K562 (cell line): ENCODE data around the gene SCAMP3. TPM values are rescaled to one million over a fixed set of nuclear protein-coding genes. Genes with fewer than 3 reads are reported as not detected.

Source experiments
- CCAR2 ChIP-seq: fragments of 200-400 bp; formaldehyde crosslinking; IDR thresholded peaks from 2 replicates; pipeline ENCODE4 v1.6.1; 2017; ENCODE audit warnings: mild to moderate bottlenecking, low read depth, low read length
- ETV6 ChIP-seq, 3 experiments: fragments of 150-350 bp in 1 of 3; sonication (generic) in 1 of 3; formaldehyde crosslinking in 1 of 3; IDR thresholded peaks; 2 replicates each; pipeline versions ENCODE4 v1.6.1 to v1.8.0; 2014 to 2022; ENCODE audit warnings: borderline replicate concordance in 2 of 3, low read depth in 2 of 3, antibody characterized with exemption in 1 of 3, low read length in 1 of 3, mild to moderate bottlenecking in 1 of 3, missing genetic modification reagents in 1 of 3
- GATAD2B ChIP-seq: fragments of 450-650 bp; IDR thresholded peaks from 2 replicates; pipeline ENCODE4 v1.6.1; 2017; ENCODE audit warnings: mild to moderate bottlenecking, borderline replicate concordance
- JUND ChIP-seq, 2 experiments: IDR thresholded peaks; 2 replicates in 1 of 2; 3 replicates in 1 of 2; pipeline ENCODE4 v1.6.1; 2011; ENCODE audit warnings: borderline replicate concordance in 2 of 2, low read depth in 2 of 2, low read length in 2 of 2, improper control_type of control experiment in 1 of 2, missing biosample characterization in 1 of 2, missing genetic modification characterization in 1 of 2, missing genetic modification reagents in 1 of 2
- KDM5B ChIP-seq: fragments of 200-600 bp; sonication (generic); IDR thresholded peaks from 2 replicates; pipeline ENCODE4 v1.6.1; 2012; ENCODE audit warnings: low read depth, mild to moderate bottlenecking, moderate library complexity, low read length, control low read depth, inconsistent platforms; ENCODE audit not compliant: insufficient replicate concordance
- KHSRP ChIP-seq: fragments of 450-650 bp; IDR thresholded peaks from 2 replicates; pipeline ENCODE4 v1.6.1; 2017
- MCM7 ChIP-seq, 2 experiments: fragments of 450-650 bp; IDR thresholded peaks; 2 replicates each; pipeline ENCODE4 v1.6.1; 2016 to 2018
- MTA3 ChIP-seq: fragments of 450-650 bp; formaldehyde crosslinking; IDR thresholded peaks from 2 replicates; pipeline ENCODE4 v1.6.1; 2017; ENCODE audit warnings: mild to moderate bottlenecking, borderline replicate concordance
- MXI1 ChIP-seq: IDR thresholded peaks from 2 replicates; pipeline ENCODE4 v1.6.1; 2011; ENCODE audit warnings: low read depth, mild to moderate bottlenecking, improper control_type of control experiment, low read length
- NCOA6 ChIP-seq: fragments of 450-650 bp; IDR thresholded peaks from 2 replicates; pipeline ENCODE4 v1.6.1; 2017; ENCODE audit warnings: mild to moderate bottlenecking
- NFXL1 ChIP-seq: fragments of 450-650 bp; formaldehyde crosslinking; IDR thresholded peaks from 2 replicates; pipeline ENCODE4 v1.4.0; 2021; ENCODE audit warnings: mild to moderate bottlenecking
- PHB ChIP-seq: fragments of 250-450 bp; sonication (Bioruptor Pico); IDR thresholded peaks from 2 replicates; pipeline ENCODE4 v1.5.0; 2021
- RBFOX2 ChIP-seq: fragments of 200-400 bp; formaldehyde crosslinking; IDR thresholded peaks from 2 replicates; pipeline ENCODE4 v1.6.1; 2017; ENCODE audit warnings: low read depth, mild to moderate bottlenecking, low read length, moderate library complexity
- RNF2 ChIP-seq: sonication (generic); IDR thresholded peaks from 2 replicates; pipeline ENCODE4 v1.6.1; 2016
- TCF7 ChIP-seq: sonication (generic); IDR thresholded peaks from 2 replicates; pipeline ENCODE4 v1.6.1; 2016; ENCODE audit warnings: antibody characterized with exemption, borderline replicate concordance
- TOE1 ChIP-seq, 2 experiments: fragments of 450-650 bp in 1 of 2; sonication (generic) in 1 of 2; formaldehyde crosslinking in 1 of 2; IDR thresholded peaks; 2 replicates each; pipeline versions ENCODE4 v1.7.1 to v1.8.0; 2016 to 2022; ENCODE audit warnings: borderline replicate concordance in 2 of 2, mild to moderate bottlenecking in 2 of 2, antibody characterized with exemption in 1 of 2, inconsistent platforms in 1 of 2, low read depth in 1 of 2, missing genetic modification reagents in 1 of 2, moderate library complexity in 1 of 2
- ZNF232 ChIP-seq: sonication (generic); formaldehyde crosslinking; IDR thresholded peaks from 2 replicates; pipeline ENCODE4 v1.8.0; 2022; ENCODE audit warnings: mild to moderate bottlenecking, missing genetic modification reagents
- ZNF311 ChIP-seq: fragments of 250-450 bp; sonication (Bioruptor Pico); IDR thresholded peaks from 2 replicates; pipeline ENCODE4 v1.4.0; 2020; ENCODE audit warnings: mild to moderate bottlenecking, moderate library complexity
- polyA plus RNA-seq, 8 experiments: library from polyadenylated mRNA; depleted of rRNA in 4 of 8; stranded (reverse) in 5 of 8; unstranded in 3 of 8; fragments of >200 nt; fragmentation: Nextera tagmentation in 2 of 8; fragmentation: Illumina TruSeq in 1 of 8; extraction: Ambion mirVana in 2 of 8; extraction: Trizol in 1 of 8; gene quantifications; 2 replicates each; pipeline versions ENCODE4 v1.2.1 to v1.2.3, GENCODE V29; 2011 to 2014; ENCODE audit warnings: inconsistent platforms in 1 of 8, missing spikeins in 1 of 8
- total RNA-seq, 7 experiments: library from RNA; depleted of rRNA in 6 of 7; stranded (reverse); fragments of >200 nt in 6 of 7; fragmentation: Illumina TruSeq in 2 of 7; extraction: Trizol in 2 of 7; gene quantifications; 2 replicates each; pipeline versions ENCODE4 v1.2.1 to v1.2.3, GENCODE V29; 2011 to 2021; ENCODE audit warnings: low replicate concordance in 1 of 7
- TF ChIP-seq, protein P1 (sequence below): IDR thresholded peaks from 2 replicates; pipeline ENCODE4 v1.6.1; 2016; ENCODE audit warnings: missing genetic modification characterization, missing compliant biosample characterization
- TF ChIP-seq, protein P2 (sequence below): fragments of 250-450 bp; sonication (Bioruptor Pico); IDR thresholded peaks from 2 replicates; pipeline ENCODE4 v1.5.1; 2021; ENCODE audit warnings: mild to moderate bottlenecking
- TF ChIP-seq, protein P3 (sequence below): fragments of 250-450 bp; sonication (Bioruptor Pico); IDR thresholded peaks from 2 replicates; pipeline ENCODE4 v1.5.0; 2021
- TF ChIP-seq, protein P4 (sequence below): fragments of 250-450 bp; sonication (Bioruptor Pico); IDR thresholded peaks from 2 replicates; pipeline ENCODE4 v1.6.1; 2021; ENCODE audit warnings: mild to moderate bottlenecking

The SCAMP3 gene
- total and polyA plus RNA-seq, 9 of the 15 experiments (the other 6 are each of a cell fraction or from before 2014, with no cell fraction given), result 14.2 to 131 (median 86.1) TPM

DNA sequence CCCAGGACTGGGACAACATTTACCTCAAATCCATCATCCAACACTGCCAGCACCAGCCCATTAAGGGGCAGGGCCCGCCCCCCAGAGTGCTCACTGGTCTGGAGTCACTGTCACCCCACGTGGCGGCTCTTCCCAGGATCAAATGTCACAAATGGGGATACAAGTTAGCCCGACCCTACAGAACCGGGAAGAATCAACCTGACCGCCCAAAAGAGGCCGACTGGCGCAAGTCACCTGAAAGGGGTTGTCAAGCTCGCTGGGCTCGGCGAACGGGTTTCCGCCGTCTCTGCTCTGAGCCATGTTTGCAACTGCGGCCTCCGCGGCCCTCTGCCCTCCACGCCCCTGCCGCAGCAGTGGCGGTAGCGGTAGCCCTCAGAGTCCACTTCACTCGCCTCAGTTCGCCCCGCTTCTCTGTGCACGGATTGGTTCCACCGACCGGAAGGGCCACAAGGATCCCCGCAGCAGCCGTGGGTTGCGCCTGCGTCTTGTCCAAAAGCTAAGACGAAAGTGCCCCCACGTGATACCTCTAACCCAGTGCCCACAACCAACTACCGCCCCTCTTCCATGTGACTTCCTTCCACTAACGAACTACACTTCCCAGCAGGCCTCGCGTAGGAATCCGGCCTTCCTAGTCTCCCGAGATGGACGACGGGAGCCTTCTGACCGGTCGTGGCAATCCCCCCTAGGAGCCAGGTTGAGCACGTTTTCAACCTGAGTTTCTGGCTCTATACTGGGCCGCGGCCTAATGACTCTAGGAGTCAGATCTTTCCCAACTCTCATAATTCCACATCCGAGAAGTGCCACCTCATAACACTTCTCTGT is at the start of gene SCAMP3 (continued):
- no peak for TF ChIP-seq GATAD2B
- TF ChIP-seq, protein P1, sequence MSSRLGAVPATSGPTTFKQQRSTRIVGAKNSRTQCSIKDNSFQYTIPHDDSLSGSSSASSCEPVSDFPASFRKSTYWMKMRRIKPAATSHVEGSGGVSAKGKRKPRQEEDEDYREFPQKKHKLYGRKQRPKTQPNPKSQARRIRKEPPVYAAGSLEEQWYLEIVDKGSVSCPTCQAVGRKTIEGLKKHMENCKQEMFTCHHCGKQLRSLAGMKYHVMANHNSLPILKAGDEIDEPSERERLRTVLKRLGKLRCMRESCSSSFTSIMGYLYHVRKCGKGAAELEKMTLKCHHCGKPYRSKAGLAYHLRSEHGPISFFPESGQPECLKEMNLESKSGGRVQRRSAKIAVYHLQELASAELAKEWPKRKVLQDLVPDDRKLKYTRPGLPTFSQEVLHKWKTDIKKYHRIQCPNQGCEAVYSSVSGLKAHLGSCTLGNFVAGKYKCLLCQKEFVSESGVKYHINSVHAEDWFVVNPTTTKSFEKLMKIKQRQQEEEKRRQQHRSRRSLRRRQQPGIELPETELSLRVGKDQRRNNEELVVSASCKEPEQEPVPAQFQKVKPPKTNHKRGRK (tag), result no peak
- peak; percentile 37; the same call in 1 of the 2 replicates for TF ChIP-seq JUND (IDR thresholded peaks at IDR 0.05; ENCODE audit: borderline replicate concordance, low read depth, low read length)
- TF ChIP-seq JUND (tag; IDR thresholded peaks at IDR 0.05; ENCODE audit: borderline replicate concordance, low read depth, low read length), result peak; percentile 50; the same call in 1 of the 3 replicates
- peak; percentile 86; the same call in 1 of the 2 replicates for TF ChIP-seq MTA3
- TF ChIP-seq MCM7 (IDR thresholded peaks at IDR 0.05), result no peak
- peak; percentile 76; the same call in 1 of the 2 replicates for TF ChIP-seq PHB (CRISPR knock-in tag)
- TF ChIP-seq, protein P2, sequence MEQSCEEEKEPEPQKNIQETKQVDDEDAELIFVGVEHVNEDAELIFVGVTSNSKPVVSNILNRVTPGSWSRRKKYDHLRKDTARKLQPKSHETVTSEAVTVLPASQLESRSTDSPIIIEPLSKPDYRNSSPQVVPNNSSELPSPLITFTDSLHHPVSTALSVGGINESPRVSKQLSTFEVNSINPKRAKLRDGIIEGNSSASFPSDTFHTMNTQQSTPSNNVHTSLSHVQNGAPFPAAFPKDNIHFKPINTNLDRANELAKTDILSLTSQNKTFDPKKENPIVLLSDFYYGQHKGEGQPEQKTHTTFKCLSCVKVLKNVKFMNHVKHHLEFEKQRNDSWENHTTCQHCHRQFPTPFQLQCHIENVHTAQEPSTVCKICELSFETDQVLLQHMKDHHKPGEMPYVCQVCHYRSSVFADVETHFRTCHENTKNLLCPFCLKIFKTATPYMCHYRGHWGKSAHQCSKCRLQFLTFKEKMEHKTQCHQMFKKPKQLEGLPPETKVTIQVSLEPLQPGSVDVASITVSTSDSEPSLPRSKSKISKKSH (CRISPR knock-in tag), result peak; percentile 81; the same call in 1 of the 2 replicates
- TF ChIP-seq, protein P3, sequence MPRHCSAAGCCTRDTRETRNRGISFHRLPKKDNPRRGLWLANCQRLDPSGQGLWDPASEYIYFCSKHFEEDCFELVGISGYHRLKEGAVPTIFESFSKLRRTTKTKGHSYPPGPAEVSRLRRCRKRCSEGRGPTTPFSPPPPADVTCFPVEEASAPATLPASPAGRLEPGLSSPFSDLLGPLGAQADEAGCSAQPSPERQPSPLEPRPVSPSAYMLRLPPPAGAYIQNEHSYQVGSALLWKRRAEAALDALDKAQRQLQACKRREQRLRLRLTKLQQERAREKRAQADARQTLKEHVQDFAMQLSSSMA (CRISPR knock-in tag), result peak; percentile 88; the same call in 1 of the 2 replicates
- TF ChIP-seq MXI1, result peak; percentile 85
- TF ChIP-seq, protein P4, sequence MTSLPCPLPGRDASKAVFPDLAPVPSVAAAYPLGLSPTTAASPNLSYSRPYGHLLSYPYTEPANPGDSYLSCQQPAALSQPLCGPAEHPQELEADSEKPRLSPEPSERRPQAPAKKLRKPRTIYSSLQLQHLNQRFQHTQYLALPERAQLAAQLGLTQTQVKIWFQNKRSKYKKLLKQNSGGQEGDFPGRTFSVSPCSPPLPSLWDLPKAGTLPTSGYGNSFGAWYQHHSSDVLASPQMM (CRISPR knock-in tag), result 0 out of 2 replicates have a peak, but pooled peaks have one; percentile 37
- TF ChIP-seq KHSRP, result no peak
- TF ChIP-seq CCAR2, result no peak
- peak; percentile 90 for TF ChIP-seq KDM5B
- TF ChIP-seq RNF2, result peak; percentile 60; the same call in 1 of the 2 replicates
- peak; percentile 88 for TF ChIP-seq RBFOX2
- no peak for TF ChIP-seq TCF7
- peak; percentile 30; the same call in 1 of the 2 replicates for TF ChIP-seq NFXL1 (CRISPR knock-in tag)
- TF ChIP-seq ETV6 (IDR thresholded peaks at IDR 0.05; ENCODE audit: borderline replicate concordance in 1 of 2, low read depth in 2 of 2, low read length in 1 of 2), result no peak
- no peak for TF ChIP-seq ETV6 (CRISPR knock-in tag; IDR thresholded peaks at IDR 0.05; ENCODE audit: borderline replicate concordance)
- peak; percentile 92 for TF ChIP-seq TOE1 (IDR thresholded peaks at IDR 0.05; ENCODE audit: borderline replicate concordance)
- TF ChIP-seq TOE1 (CRISPR knock-in tag; IDR thresholded peaks at IDR 0.05; ENCODE audit: borderline replicate concordance, low read depth), result no peak
- no peak for TF ChIP-seq NCOA6
- TF ChIP-seq ZNF311 (CRISPR knock-in tag), result no peak
- no peak for TF ChIP-seq ZNF232 (CRISPR knock-in tag)
